ENCODE data around the gene SCGB3A1.

The SCGB3A1 gene

GRCh38 chr5:180595381-180596114 lies 4.2 kb upstream of the SCGB3A1 start:
- Histone ChIP-seq H2BK12ac (ENCODE audit: low read length) (no peak overlapping the region), H4K91ac (ENCODE audit: low read depth, low read length) (no peak overlapping the region), H3K9ac (ENCODE audit: low read length) (no peak overlapping the region), H3K4me2 (ENCODE audit: low read length) (no peak overlapping the region), H2AFZ (ENCODE audit: insufficient read depth, low read length, poor library complexity) (no peak overlapping the region), H2BK5ac (ENCODE audit: low read depth, low read length, poor library complexity) (no peak overlapping the region), H2AK5ac (ENCODE audit: low read length) (no peak overlapping the region), H3K9me3 (ENCODE audit: insufficient read depth, low read depth, low read length) (peaks cover 2% of the 10 kb centered on the region), H2BK120ac (ENCODE audit: insufficient read depth, low read length, poor library complexity) (no peak overlapping the region), H3K23ac (ENCODE audit: low read length) (no peak overlapping the region), H3K27ac (ENCODE audit: low read depth, low read length) (no peak overlapping the region), H3K4ac (ENCODE audit: low read depth, low read length) (no peak overlapping the region), H3K4me3 (ENCODE audit: low read depth, low read length) (no peak overlapping the region), H3K79me2 (ENCODE audit: control insufficient read depth, insufficient read depth, low read length, poor library complexity) (no peaks in the 10 kb centered on the region), H3K36me3 (ENCODE audit: control insufficient read depth in 1 of 2, insufficient read depth in 2 of 2, low read length in 2 of 2) (no peaks in the 10 kb centered on the region), H4K8ac (ENCODE audit: low read depth, low read length) (no peak overlapping the region), H4K12ac (ENCODE audit: low read depth, low read length) (no peak overlapping the region), H3K14ac (ENCODE audit: low read length) (no peak overlapping the region), H3K79me1 (ENCODE audit: low read length) (no peaks in the 10 kb centered on the region), H3K27me3 (ENCODE audit: insufficient read depth, low read length) (peaks cover 11% of the 10 kb centered on the region), H3K4me1 (ENCODE audit: control insufficient read depth in 1 of 2, insufficient read depth in 2 of 2, low read length in 2 of 2) (peaks cover 0 to 4% of the 10 kb centered on the region in 2 experiments), H3K18ac (ENCODE audit: low read length) (no peak overlapping the region)
- WGBS (ENCODE audit: extremely low coverage, insufficient coverage, insufficient read length) = no CpG with 5 or more reads among the region's 25 CpGs
- DNase-seq = no peak

- no peak overlapping the region for H4K8ac ChIP-seq (ENCODE audit: low read depth, low read length)
- H3K4me2 ChIP-seq (ENCODE audit: low read length) = no peak overlapping the region
- H3K9me3 ChIP-seq (ENCODE audit: insufficient read depth, low read depth, low read length) = peaks cover 2% of the 10 kb centered on the region
- no peaks in the 10 kb centered on the region for H3K79me2 ChIP-seq (ENCODE audit: control insufficient read depth, insufficient read depth, low read length, poor library complexity)
- WGBS (ENCODE audit: extremely low coverage, insufficient coverage, insufficient read length) = 100% methylated on average over 1 of the region's 2 CpGs
- H2BK120ac ChIP-seq (ENCODE audit: insufficient read depth, low read length, poor library complexity) = no peak overlapping the region
- H2AK5ac ChIP-seq (ENCODE audit: low read length) = no peak overlapping the region
- H3K9ac ChIP-seq (ENCODE audit: low read length) = no peak overlapping the region
- no peaks in the 10 kb centered on the region for H3K36me3 ChIP-seq (ENCODE audit: control insufficient read depth in 1 of 2, insufficient read depth in 2 of 2, low read length in 2 of 2)
- H2BK5ac ChIP-seq (ENCODE audit: low read depth, low read length, poor library complexity) = no peak overlapping the region
- H3K79me1 ChIP-seq (ENCODE audit: low read length) = no peaks in the 10 kb centered on the region
- no peak for DNase-seq
- peaks cover 0 to 8% of the 10 kb centered on the region in 2 experiments for H3K4me1 ChIP-seq (ENCODE audit: control insufficient read depth in 1 of 2, insufficient read depth in 2 of 2, low read length in 2 of 2)
- H4K91ac ChIP-seq (ENCODE audit: low read depth, low read length) = no peak overlapping the region
- no peak overlapping the region for H2AFZ ChIP-seq (ENCODE audit: insufficient read depth, low read length, poor library complexity)
- no peak overlapping the region for H3K27ac ChIP-seq (ENCODE audit: low read depth, low read length)
- H3K18ac ChIP-seq (ENCODE audit: low read length) = no peak overlapping the region
- no peak overlapping the region for H3K4me3 ChIP-seq (ENCODE audit: low read depth, low read length)
- no peak overlapping the region for H3K14ac ChIP-seq (ENCODE audit: low read length)
- peaks cover 17% of the 10 kb centered on the region for H3K27me3 ChIP-seq (ENCODE audit: insufficient read depth, low read length)
- H3K23ac ChIP-seq (ENCODE audit: low read length) = no peak overlapping the region
- H4K12ac ChIP-seq (ENCODE audit: low read depth, low read length) = no peak overlapping the region
- no peak overlapping the region for H3K4ac ChIP-seq (ENCODE audit: low read depth, low read length)
- H2BK12ac ChIP-seq (ENCODE audit: low read length) = no peak overlapping the region
Observed at GRCh38 chr5:180595046-180595379, 3.7 kb upstream of the SCGB3A1 start.

- WGBS (ENCODE audit: extremely low coverage, insufficient coverage, insufficient read length) = no CpG with 5 or more reads among the region's 17 CpGs
- H3K9ac ChIP-seq (ENCODE audit: low read length) = no peak overlapping the region
- H4K8ac ChIP-seq (ENCODE audit: low read depth, low read length) = no peak overlapping the region
- peaks cover 20% of the 10 kb centered on the region for H3K27me3 ChIP-seq (ENCODE audit: insufficient read depth, low read length)
- H3K4me1 ChIP-seq (ENCODE audit: control insufficient read depth in 1 of 2, insufficient read depth in 2 of 2, low read length in 2 of 2) = peaks cover 0 to 8% of the 10 kb centered on the region in 2 experiments
- no peak overlapping the region for H3K4ac ChIP-seq (ENCODE audit: low read depth, low read length)
- no peak overlapping the region for H3K18ac ChIP-seq (ENCODE audit: low read length)
- H3K27ac ChIP-seq (ENCODE audit: low read depth, low read length) = no peak overlapping the region
- H3K4me2 ChIP-seq (ENCODE audit: low read length) = no peak overlapping the region
- no peak overlapping the region for H4K91ac ChIP-seq (ENCODE audit: low read depth, low read length)
- no peak overlapping the region for H2BK5ac ChIP-seq (ENCODE audit: low read depth, low read length, poor library complexity)
- H2BK12ac ChIP-seq (ENCODE audit: low read length) = no peak overlapping the region
- no peaks in the 10 kb centered on the region for H3K79me2 ChIP-seq (ENCODE audit: control insufficient read depth, insufficient read depth, low read length, poor library complexity)
- no peak overlapping the region for H3K14ac ChIP-seq (ENCODE audit: low read length)
- peaks cover 2% of the 10 kb centered on the region for H3K9me3 ChIP-seq (ENCODE audit: insufficient read depth, low read depth, low read length)
- H2BK120ac ChIP-seq (ENCODE audit: insufficient read depth, low read length, poor library complexity) = no peak overlapping the region
- DNase-seq = no peak
- no peaks in the 10 kb centered on the region for H3K79me1 ChIP-seq (ENCODE audit: low read length)
- H2AFZ ChIP-seq (ENCODE audit: insufficient read depth, low read length, poor library complexity) = no peak overlapping the region
- H2AK5ac ChIP-seq (ENCODE audit: low read length) = no peak overlapping the region
- no peak overlapping the region for H4K12ac ChIP-seq (ENCODE audit: low read depth, low read length)
- H3K36me3 ChIP-seq (ENCODE audit: control insufficient read depth in 1 of 2, insufficient read depth in 2 of 2, low read length in 2 of 2) = no peaks in the 10 kb centered on the region
- no peak overlapping the region for H3K4me3 ChIP-seq (ENCODE audit: low read depth, low read length)
- H3K23ac ChIP-seq (ENCODE audit: low read length) = no peak overlapping the region
Observed at GRCh38 chr5:180594311-180595045, 3.2 kb upstream of the SCGB3A1 start.

GRCh38 chr5:180593446-180594206 lies 2.3 kb upstream of the SCGB3A1 start:
- Histone ChIP-seq H3K9me3 (ENCODE audit: insufficient read depth, low read depth, low read length) (peaks cover 2% of the 10 kb centered on the region), H3K9ac (ENCODE audit: low read length) (no peak overlapping the region), H4K91ac (ENCODE audit: low read depth, low read length) (no peak overlapping the region), H3K79me1 (ENCODE audit: low read length) (no peaks in the 10 kb centered on the region), H3K27me3 (ENCODE audit: insufficient read depth, low read length) (peaks cover 20% of the 10 kb centered on the region), H2AK5ac (ENCODE audit: low read length) (no peak overlapping the region), H3K4me2 (ENCODE audit: low read length) (no peak overlapping the region), H3K36me3 (ENCODE audit: control insufficient read depth in 1 of 2, insufficient read depth in 2 of 2, low read length in 2 of 2) (no peaks in the 10 kb centered on the region), H2BK120ac (ENCODE audit: insufficient read depth, low read length, poor library complexity) (no peak overlapping the region), H3K4me1 (ENCODE audit: control insufficient read depth in 1 of 2, insufficient read depth in 2 of 2, low read length in 2 of 2) (peaks cover 0 to 8% of the 10 kb centered on the region in 2 experiments), H3K27ac (ENCODE audit: low read depth, low read length) (no peak overlapping the region), H3K14ac (ENCODE audit: low read length) (no peak overlapping the region), H3K4me3 (ENCODE audit: low read depth, low read length) (peak overlapping the region; percentile 10), H4K8ac (ENCODE audit: low read depth, low read length) (no peak overlapping the region), H3K18ac (ENCODE audit: low read length) (no peak overlapping the region), H3K4ac (ENCODE audit: low read depth, low read length) (no peak overlapping the region), H2BK12ac (ENCODE audit: low read length) (no peak overlapping the region), H2BK5ac (ENCODE audit: low read depth, low read length, poor library complexity) (no peak overlapping the region), H3K79me2 (ENCODE audit: control insufficient read depth, insufficient read depth, low read length, poor library complexity) (no peaks in the 10 kb centered on the region), H2AFZ (ENCODE audit: insufficient read depth, low read length, poor library complexity) (no peak overlapping the region), H4K12ac (ENCODE audit: low read depth, low read length) (no peak overlapping the region), H3K23ac (ENCODE audit: low read length) (no peak overlapping the region)
- WGBS (ENCODE audit: extremely low coverage, insufficient coverage, insufficient read length) = no CpG with 5 or more reads among the region's 19 CpGs
- DNase-seq = no peak
